GM12878 (cell line): ENCODE measurements around the gene CAP2. TPM values are rescaled to one million over a fixed set of nuclear protein-coding genes. Genes with fewer than 3 reads are reported as not detected.

Source experiments
- ATAC-seq: fragments of 200-7000 bp; cut with Tn5 transposase; 3 replicates; pipeline ENCODE4 v1.9.1; 2020; ENCODE audit warnings: mild to moderate bottlenecking, moderate library complexity
- BruUV-seq: library from RNA; stranded (reverse); fragments of 400-500 nt; replicated peaks from 2 replicates; lab custom pipeline; 2021; lab: Mats Ljungman, UMichigan
- CTCF ChIA-PET: fragments of 300-600 bp; sonication (Branson Sonifier 250); formaldehyde crosslinking; extraction: SDS; loops from one replicate; lab custom pipeline; 2021; ENCODE audit warnings: inconsistent platforms; lab: Yijun Ruan, JAX
- POLR2A ChIA-PET: fragments of 350-600 bp; formaldehyde crosslinking; extraction: SDS; loops from one replicate; lab custom pipeline; 2021; ENCODE audit warnings: inconsistent platforms; lab: Charles Lee
- RAD21 ChIA-PET: fragments of 300-600 bp; sonication (Branson Sonifier 250); formaldehyde crosslinking; loops from one replicate; lab custom pipeline; 2023; ENCODE audit warnings: antibody characterized with exemption; ENCODE audit not compliant: unreplicated experiment; lab: Charles Lee
- SMC1A ChIA-PET: fragments of 300-600 bp; sonication (Branson Sonifier 250); formaldehyde crosslinking; loops from one replicate; lab custom pipeline; 2023; ENCODE audit not compliant: unreplicated experiment, uncharacterized antibody; lab: Charles Lee
- DNase-seq: peaks from one replicate; pipeline ENCODE4 v3.0.0-alpha.2; 2011; ENCODE audit warnings: low read depth, low spot score
- FAIRE-seq: peaks from 3 replicates; lab custom pipeline; 2011; peaks lifted over from hg19 to GRCh38; lab: Jason Lieb, UNC
- H2AFZ ChIP-seq: 2 replicates; pipeline ENCODE4 v1.6.0; 2011; ENCODE audit warnings: low read depth, low read length, control low read depth; ENCODE audit not compliant: control insufficient read depth
- H3K27ac ChIP-seq: 2 replicates; pipeline ENCODE4 v1.5.1; 2011; ENCODE audit warnings: control low read depth; ENCODE audit not compliant: control insufficient read depth, insufficient read depth
- H3K27me3 ChIP-seq, 2 experiments: replicated peaks in 1 of 2; 2 replicates each; pipeline versions ENCODE4 v1.6.0 to v1.6.1; 2011; ENCODE audit warnings: low read length in 1 of 2; ENCODE audit not compliant: control insufficient read depth in 2 of 2, insufficient read depth in 2 of 2
- H3K36me3 ChIP-seq, 2 experiments: 2 replicates each; pipeline ENCODE4 v1.5.1; 2011; ENCODE audit warnings: low read length in 1 of 2; ENCODE audit not compliant: control insufficient read depth in 2 of 2, insufficient read depth in 2 of 2
- H3K4me1 ChIP-seq: 2 replicates; pipeline ENCODE4 v1.6.1; 2011; ENCODE audit warnings: mild to moderate bottlenecking, low read length, moderate library complexity, mixed read lengths; ENCODE audit not compliant: control insufficient read depth, insufficient read depth
- H3K4me2 ChIP-seq: 2 replicates; pipeline ENCODE4 v1.6.0; 2011; ENCODE audit warnings: control low read depth; ENCODE audit not compliant: control insufficient read depth, insufficient read depth
- H3K4me3 ChIP-seq: fragments of 200-600 bp; sonication (generic); 2 replicates; pipeline ENCODE4 v1.5.1; 2016
- H3K79me2 ChIP-seq: 2 replicates; pipeline ENCODE4 v1.6.0; 2011; ENCODE audit warnings: low read length; ENCODE audit not compliant: control insufficient read depth, insufficient read depth
- H3K9ac ChIP-seq: 2 replicates; pipeline ENCODE4 v1.8.0; 2011; ENCODE audit warnings: low read length, control low read depth, mixed read lengths; ENCODE audit not compliant: control insufficient read depth, insufficient read depth
- H3K9me3 ChIP-seq: replicated peaks from 3 replicates; pipeline ENCODE4 v1.5.1; 2011; ENCODE audit warnings: mild to moderate bottlenecking, low read length; ENCODE audit not compliant: control insufficient read depth, insufficient read depth
- H4K20me1 ChIP-seq: 2 replicates; pipeline ENCODE4 v1.6.0; 2011; ENCODE audit not compliant: control insufficient read depth, insufficient read depth
- CBFB ChIP-seq: IDR thresholded peaks from 2 replicates; pipeline ENCODE4 v1.6.1; 2016; ENCODE audit warnings: antibody characterized with exemption, low read depth
- EGR1 ChIP-seq, 2 experiments: IDR thresholded peaks; 1 replicate in 1 of 2; 2 replicates in 1 of 2; pipeline ENCODE4 v1.6.1; 2011 to 2012; ENCODE audit warnings: low read depth in 2 of 2, low read length in 2 of 2, borderline replicate concordance in 1 of 2, mild to moderate bottlenecking in 1 of 2, moderate library complexity in 1 of 2
- FOXK2 ChIP-seq: fragments of 450-650 bp; IDR thresholded peaks from 2 replicates; pipeline ENCODE4 v1.6.1; 2017; ENCODE audit warnings: mild to moderate bottlenecking, moderate library complexity
- KDM1A ChIP-seq: fragments of 200-600 bp; sonication (generic); IDR thresholded peaks from 2 replicates; pipeline ENCODE4 v1.6.1; 2016; ENCODE audit warnings: borderline replicate concordance
- LARP7 ChIP-seq: fragments of 450-650 bp; IDR thresholded peaks from 2 replicates; pipeline ENCODE4 v1.6.1; 2017; ENCODE audit warnings: mild to moderate bottlenecking
- MXI1 ChIP-seq: fragments of 150-350 bp; IDR thresholded peaks from 2 replicates; pipeline ENCODE4 v1.6.1; 2011; ENCODE audit warnings: low read depth, mild to moderate bottlenecking, inconsistent platforms, low read length, improper control_type of control experiment
- SMAD1 ChIP-seq: fragments of 450-650 bp; IDR thresholded peaks from 2 replicates; pipeline ENCODE4 v1.6.1; 2018; ENCODE audit warnings: mild to moderate bottlenecking, low read depth; ENCODE audit not compliant: partially characterized antibody
- TCF7 ChIP-seq: IDR thresholded peaks from 2 replicates; pipeline ENCODE4 v1.6.1; 2014; ENCODE audit warnings: antibody characterized with exemption, borderline replicate concordance
- WGBS: methylation state at CpG from one replicate; pipeline ENCODE4 v1.1.6; 2016; ENCODE audit warnings: low lambda C conversion rate; ENCODE audit not compliant: insufficient replicate concordance, insufficient coverage; ENCODE audit errors: missing lambda C conversion rate; 5-methylcytosine and 5-hydroxymethylcytosine counted together
- in situ Hi-C: fragments of 300-500 bp; cut with MboI; formaldehyde crosslinking; loops from 9 replicates; pipeline ENCODE4 v1.14.3; 2018; ENCODE audit warnings: mixed read lengths
- intact Hi-C: fragments of 100-400 bp; cut with micrococcal nuclease; formaldehyde crosslinking; loops from one replicate; pipeline ENCODE4 v1.14.2; 2022; ENCODE audit not compliant: unreplicated experiment
- polyA plus RNA-seq, 11 experiments: library from polyadenylated mRNA; depleted of rRNA in 4 of 11; unstranded in 6 of 11; stranded (reverse) in 5 of 11; fragments of >200 nt; fragmentation: Nextera tagmentation in 4 of 11; fragmentation: Illumina TruSeq in 1 of 11; extraction: Ambion mirVana in 4 of 11; extraction: Trizol in 1 of 11; gene quantifications; 1 replicate in 1 of 11; 2 replicates in 10 of 11; pipeline versions ENCODE4 v1.2.1 to v1.2.3, GENCODE V29; 2011 to 2016; ENCODE audit warnings: inconsistent platforms in 2 of 11, missing spikeins in 2 of 11, low read depth in 1 of 11
- total RNA-seq, 4 experiments: library from RNA; depleted of rRNA in 3 of 4; stranded (reverse); fragments of >200 nt in 3 of 4; fragmentation: Illumina TruSeq in 1 of 4; extraction: Trizol in 1 of 4; gene quantifications; 2 replicates each; pipeline versions ENCODE4 v1.2.1 to v1.2.3, GENCODE V29; 2013 to 2021

Gene CAP2
- total and polyA plus RNA-seq, 10 of the 15 experiments (the other 5 are each of a cell fraction or from before 2014, with no cell fraction given), result 0.10 to 2.0 (median 0.15) TPM; not detected in 7

GRCh38 chr6:17527076-17527475, 133.7 kb downstream of the CAP2 start:
- FAIRE-seq, result no peak
- intact Hi-C loops, result no loop called here

DNA sequence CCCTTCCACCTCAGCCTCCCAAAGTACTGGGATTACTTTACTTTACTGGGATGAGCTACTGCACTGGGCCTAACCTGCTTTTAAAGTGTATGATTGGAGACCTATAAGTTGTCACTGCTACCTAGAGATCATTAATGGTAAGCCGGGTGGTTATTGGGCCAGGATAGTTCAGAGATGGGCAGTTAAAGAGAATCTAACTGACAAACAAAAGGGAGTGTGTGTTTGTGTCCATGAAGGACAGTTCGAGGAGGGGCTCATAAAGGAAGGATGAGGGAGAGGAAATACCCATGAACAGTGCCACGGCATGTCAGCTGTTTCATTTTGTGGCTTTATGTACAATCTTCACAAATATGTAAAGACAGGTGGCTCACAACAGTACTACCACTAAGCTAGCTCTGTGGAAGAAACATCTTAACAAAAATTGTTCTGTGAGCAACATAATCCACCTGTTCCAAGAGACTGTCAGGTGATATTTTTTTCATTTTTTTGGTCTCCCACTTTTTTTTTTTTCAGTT, 137.0 kb downstream of the CAP2 start:
- no peak overlapping the region for H3K27ac ChIP-seq
- no peak for DNase-seq
- no peaks in the 10 kb centered on the region for H3K79me2 ChIP-seq
- no peak for ATAC-seq
- BruUV-seq, result no TSS peak
- H3K4me3 ChIP-seq, result no peak overlapping the region
- no peaks in the 10 kb centered on the region for H3K9me3 ChIP-seq
- intact Hi-C loops (no loop called here), in situ Hi-C loops (no loop called here)
- ChIA-PET CTCF (interaction anchor here (1.2 kb wide), 1 partner anchor 25 kb away, joined by 3 read pairs; no protein-coding TSS in a partner anchor), SMC1A (interaction anchor here (1.0 to 1.4 kb wide), 2 partner anchors 27 to 58 kb away, joined by 3 read pairs; no protein-coding TSS in a partner anchor), POLR2A (interaction anchor here (0.6 to 0.7 kb wide), 2 partner anchors 250 to 1217 kb away, joined by 3 read pairs; no protein-coding TSS in a partner anchor), RAD21 (no interaction called here)
- H2AFZ ChIP-seq, result no peak overlapping the region
- no peaks in the 10 kb centered on the region for H4K20me1 ChIP-seq
- H3K36me3 ChIP-seq, result no peaks in the 10 kb centered on the region
- TF ChIP-seq TCF7 (no peak), CBFB (no peak), SMAD1 (no peak), MXI1 (no peak)
- no peaks in the 10 kb centered on the region for H3K4me1 ChIP-seq
- no peak overlapping the region for H3K9ac ChIP-seq
- H3K27me3 ChIP-seq, result no peaks in the 10 kb centered on the region
- H3K4me2 ChIP-seq, result no peak overlapping the region
- no peak for FAIRE-seq
- whole genome bisulfite sequencing, result 8% methylated on average over 3 of the region's 3 CpGs

More at GRCh38 chr6:17527076-17527475, 133.7 kb downstream of the CAP2 start:
- Histone ChIP-seq H3K27me3 (no peaks in the 10 kb centered on the region), H2AFZ (no peak overlapping the region), H3K4me1 (no peaks in the 10 kb centered on the region), H3K79me2 (no peaks in the 10 kb centered on the region), H3K27ac (no peak overlapping the region), H3K9me3 (no peaks in the 10 kb centered on the region), H3K4me3 (no peak overlapping the region), H3K4me2 (no peak overlapping the region), H3K9ac (no peak overlapping the region), H3K36me3 (no peaks in the 10 kb centered on the region), H4K20me1 (no peaks in the 10 kb centered on the region)
- WGBS, result 0% methylated on average over 1 of the region's 1 CpG
- CTCF ChIA-PET, result no interaction called here
- RAD21 ChIA-PET, result no interaction called here
- POLR2A ChIA-PET, result interaction anchor here (0.6 kb wide), 2 partner anchors 41 to 190 kb away, joined by 3 to 4 read pairs; no protein-coding TSS in a partner anchor
- no peak for ATAC-seq
- SMC1A ChIA-PET, result interaction anchor here (1.2 kb wide), 1 partner anchor 22 kb away, joined by 3 read pairs; no protein-coding TSS in a partner anchor
- BruUV-seq, result no TSS peak
- in situ Hi-C loops, result no loop called here
- TF ChIP-seq KDM1A (no peak), EGR1 (IDR thresholded peaks at IDR 0.05; ENCODE audit: borderline replicate concordance in 1 of 2, low read depth in 2 of 2, low read length in 2 of 2) (no peak), LARP7 (no peak), FOXK2 (no peak)
- no peak for DNase-seq
